Activated T-helper 1 cell treated with anti-CD3 and anti-CD28 coated beads, Interleukin-12 subunit alpha, Interleukin-12 subunit beta, Interleukin-2, Interleukin-4 antibody, amounts not matched to agents 30 ng/mL and 10 ng/mL and 1 ng/mL, durations not matched to agents 14 hours and 24 hours and 36 hours (primary cell): ENCODE results near the gene EXD2. TPM values are rescaled to one million over a fixed set of nuclear protein-coding genes. Genes with fewer than 3 reads are reported as not detected.
"Not testable (repeated sequence)": the region's sequence is repeated elsewhere in the genome, so short reads cannot be mapped to it uniquely, and the experiment has no call there.

Experiments
- DNase-seq: peaks from one replicate; pipeline ENCODE4 v3.0.0; 2021; ENCODE audit warnings: low spot score
- H3K27ac Mint-ChIP-seq: one replicate; pipeline ENCODE4 v1.8.0; 2021; ENCODE audit warnings: mild to moderate bottlenecking, mixed read lengths
- H3K27me3 Mint-ChIP-seq: one replicate; pipeline ENCODE4 v1.8.0; 2022; ENCODE audit warnings: mild to moderate bottlenecking, moderate library complexity, mixed read lengths; ENCODE audit not compliant: insufficient read depth
- H3K36me3 Mint-ChIP-seq: one replicate; pipeline ENCODE4 v1.8.0; 2021; ENCODE audit warnings: low read depth, mixed read lengths
- H3K4me1 Mint-ChIP-seq: one replicate; pipeline ENCODE4 v1.8.0; 2021; ENCODE audit warnings: low read depth, mixed read lengths
- H3K4me3 Mint-ChIP-seq: one replicate; pipeline ENCODE4 v1.8.0; 2021; ENCODE audit warnings: mild to moderate bottlenecking, moderate library complexity, mixed read lengths
- H3K9me3 Mint-ChIP-seq: one replicate; pipeline ENCODE4 v1.8.0; 2021; ENCODE audit warnings: mixed read lengths
- intact Hi-C: fragments of 100-400 bp; cut with micrococcal nuclease; formaldehyde crosslinking; loops from one replicate; pipeline ENCODE4 v1.15.1; 2024
- total RNA-seq: library from RNA; stranded (reverse); gene quantifications from 2 replicates; pipeline ENCODE4 v1.2.3, GENCODE V29; 2022

EXD2 gene
- total RNA-seq, 1 donor from 2014 or later, result 6.5 TPM

GRCh38 chr14:69280746-69281291 lies 89.5 kb downstream of the EXD2 start:
- H3K9me3 Mint-ChIP-seq, result no peaks in the 10 kb centered on the region
- DNase-seq, result no peak
- peaks cover 9% of the 10 kb centered on the region for H3K27me3 Mint-ChIP-seq
- H3K4me1 Mint-ChIP-seq, result no peaks in the 10 kb centered on the region
- H3K36me3 Mint-ChIP-seq, result no peaks in the 10 kb centered on the region
- intact Hi-C loops, result no loop called here
- H3K27ac Mint-ChIP-seq, result no peak overlapping the region
- no peak overlapping the region for H3K4me3 Mint-ChIP-seq

GRCh38 chr14:69281450-69282169 lies 90.3 kb downstream of the EXD2 start:
- no peak overlapping the region for H3K27ac Mint-ChIP-seq
- no peaks in the 10 kb centered on the region for H3K36me3 Mint-ChIP-seq
- H3K4me1 Mint-ChIP-seq, result no peaks in the 10 kb centered on the region
- H3K4me3 Mint-ChIP-seq, result no peak overlapping the region
- no peaks in the 10 kb centered on the region for H3K9me3 Mint-ChIP-seq
- H3K27me3 Mint-ChIP-seq, result peaks cover 6% of the 10 kb centered on the region
- DNase-seq, result no peak
- intact Hi-C loops, result no loop called here

- Mint-ChIP-seq H3K9me3 (no peaks in the 10 kb centered on the region), H3K4me3 (no peak overlapping the region), H3K27me3 (peaks cover 4% of the 10 kb centered on the region), H3K36me3 (no peaks in the 10 kb centered on the region), H3K27ac (no peak overlapping the region), H3K4me1 (no peaks in the 10 kb centered on the region)
- no peak for DNase-seq
- intact Hi-C loops, result no loop called here
Observed at GRCh38 chr14:69282448-69282847, 91.2 kb downstream of the EXD2 start.

GRCh38 chr14:69284170-69284569 lies 92.9 kb downstream of the EXD2 start:
- intact Hi-C loops, result no loop called here
- no peaks in the 10 kb centered on the region for H3K4me1 Mint-ChIP-seq
- H3K9me3 Mint-ChIP-seq, result no peaks in the 10 kb centered on the region
- peaks cover 4% of the 10 kb centered on the region for H3K27me3 Mint-ChIP-seq
- H3K27ac Mint-ChIP-seq, result no peak overlapping the region
- no peak overlapping the region for H3K4me3 Mint-ChIP-seq
- H3K36me3 Mint-ChIP-seq, result no peaks in the 10 kb centered on the region
- DNase-seq, result no peak

DNA sequence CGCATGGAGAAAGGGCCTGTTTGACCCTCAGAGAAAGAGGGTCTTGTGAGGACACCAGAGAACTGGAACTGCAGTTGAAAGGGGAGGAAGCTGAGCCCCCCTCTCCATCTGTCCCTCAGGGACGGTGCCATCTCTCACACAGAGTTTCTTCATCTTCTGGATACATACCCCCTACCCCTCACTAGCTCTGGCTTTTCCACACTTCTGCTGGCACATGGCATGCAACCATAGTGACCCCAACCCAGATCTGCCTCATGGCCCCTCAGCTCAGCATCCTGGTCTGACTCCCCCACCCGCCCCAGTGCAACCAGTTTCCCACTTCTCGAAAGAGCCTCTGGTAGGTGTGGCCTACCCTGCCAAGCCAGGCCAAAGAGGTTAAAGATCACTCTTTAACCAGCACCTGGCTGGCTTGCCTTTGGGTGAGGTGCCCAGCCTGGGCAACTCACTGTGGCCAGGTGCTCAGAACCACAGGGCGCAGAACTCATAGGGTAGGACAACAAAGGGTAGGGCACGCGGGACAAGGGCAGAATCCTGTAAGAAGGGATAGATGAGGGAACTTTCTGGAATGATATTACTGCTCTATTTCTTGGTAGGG lies 94.5 kb downstream of the EXD2 start:
- intact Hi-C loops, result no loop called here
- Mint-ChIP-seq H3K4me3 (no peak overlapping the region), H3K27ac (no peak overlapping the region)

GRCh38 chr14:69287098-69288010 lies 96.1 kb downstream of the EXD2 start:
- H3K4me3 Mint-ChIP-seq, result no peak overlapping the region
- no peaks in the 10 kb centered on the region for H3K9me3 Mint-ChIP-seq
- H3K36me3 Mint-ChIP-seq, result no peaks in the 10 kb centered on the region
- H3K4me1 Mint-ChIP-seq, result no peaks in the 10 kb centered on the region
- peaks cover 2% of the 10 kb centered on the region for H3K27me3 Mint-ChIP-seq
- H3K27ac Mint-ChIP-seq, result no peak overlapping the region
- DNase-seq, result no peak
- intact Hi-C loops, result no loop called here

More for the DNA sequence above, 94.5 kb downstream of the EXD2 start:
- Mint-ChIP-seq H3K36me3 (no peaks in the 10 kb centered on the region), H3K4me1 (no peaks in the 10 kb centered on the region), H3K9me3 (no peaks in the 10 kb centered on the region), H3K27me3 (peaks cover 2% of the 10 kb centered on the region)
- DNase-seq, result no peak

DNA sequence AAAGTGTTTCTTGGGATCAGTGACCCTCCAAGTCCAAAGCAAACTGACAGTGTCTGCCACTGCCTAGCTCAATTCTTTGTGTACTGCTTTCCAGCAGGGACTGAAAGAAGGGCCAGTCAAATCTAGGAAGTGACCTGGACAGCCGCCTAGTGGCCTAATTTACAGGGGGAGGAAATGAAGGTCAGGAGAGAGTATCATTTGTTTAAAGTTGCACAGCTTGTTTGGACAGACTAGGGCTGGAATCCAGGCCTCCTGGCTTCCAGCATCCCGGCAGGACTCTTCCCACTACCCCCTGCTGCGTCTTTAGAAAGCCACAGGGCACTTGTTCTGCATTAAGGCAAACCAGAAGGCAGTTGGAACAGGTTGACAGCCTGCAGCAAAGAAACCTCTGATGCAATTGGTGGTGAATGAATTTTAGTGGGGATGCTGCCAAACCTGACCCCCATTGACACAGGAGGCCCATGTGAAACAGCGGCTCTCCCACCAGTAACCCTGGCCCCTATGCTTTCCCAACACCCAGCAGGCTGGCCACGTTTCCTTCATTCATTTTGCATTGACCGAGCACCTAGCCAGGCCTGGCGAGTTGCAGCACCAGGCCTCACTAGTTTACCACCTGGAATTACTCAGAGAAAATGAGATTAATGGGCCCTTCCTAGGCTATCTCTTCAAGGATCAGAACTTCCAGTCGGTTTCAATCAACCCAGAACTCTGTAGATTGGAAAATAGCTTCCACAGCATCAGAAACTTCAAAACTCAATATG lies 96.9 kb downstream of the EXD2 start:
- Mint-ChIP-seq H3K27me3 (peaks cover 2% of the 10 kb centered on the region), H3K4me3 (no peak overlapping the region), H3K36me3 (no peaks in the 10 kb centered on the region), H3K4me1 (no peaks in the 10 kb centered on the region), H3K9me3 (no peaks in the 10 kb centered on the region), H3K27ac (no peak overlapping the region)
- intact Hi-C loops, result no loop called here
- no peak for DNase-seq

DNA sequence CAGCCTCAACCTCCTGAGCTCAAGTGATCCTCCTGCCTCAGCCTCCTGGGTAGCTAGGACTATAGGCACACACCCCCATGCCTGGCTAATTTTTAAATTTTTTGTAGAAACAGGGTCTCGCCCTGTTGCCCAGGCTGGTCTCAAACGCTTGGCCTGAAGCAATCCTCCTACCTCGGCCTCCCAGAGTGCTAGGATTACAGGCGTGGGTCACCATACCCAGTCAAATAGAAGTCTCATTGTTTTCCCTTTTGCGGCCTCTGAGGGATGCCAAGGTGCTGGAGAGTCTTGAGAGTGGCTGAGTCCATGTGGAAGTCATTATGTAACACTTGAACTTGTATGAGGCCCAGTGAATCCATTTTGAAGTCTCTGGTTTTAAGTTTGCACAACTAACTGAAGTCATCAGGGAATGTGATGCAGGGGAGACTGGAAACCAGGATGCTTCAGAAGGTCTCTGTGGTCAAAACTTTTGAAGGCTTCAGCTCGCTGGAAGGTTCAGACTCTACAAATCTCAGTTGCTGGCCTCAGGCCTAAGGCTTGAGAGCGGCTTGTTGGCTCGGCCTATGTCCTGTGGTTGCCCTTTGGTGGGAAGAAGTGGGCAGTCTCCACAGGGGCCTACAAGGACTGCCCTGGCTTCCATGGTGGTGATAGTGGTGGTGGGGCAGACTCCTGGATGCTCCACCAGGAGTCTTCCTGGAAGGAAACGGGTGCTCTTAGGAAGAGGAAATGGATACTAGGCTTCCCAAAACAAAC lies 97.8 kb downstream of the EXD2 start:
- H3K27me3 Mint-ChIP-seq, result peaks cover 7% of the 10 kb centered on the region
- H3K9me3 Mint-ChIP-seq, result no peaks in the 10 kb centered on the region
- H3K4me1 Mint-ChIP-seq, result no peaks in the 10 kb centered on the region
- H3K36me3 Mint-ChIP-seq, result no peaks in the 10 kb centered on the region
- no peak overlapping the region for H3K4me3 Mint-ChIP-seq
- intact Hi-C loops, result no loop called here
- no peak overlapping the region for H3K27ac Mint-ChIP-seq
- DNase-seq, result no peak

DNA sequence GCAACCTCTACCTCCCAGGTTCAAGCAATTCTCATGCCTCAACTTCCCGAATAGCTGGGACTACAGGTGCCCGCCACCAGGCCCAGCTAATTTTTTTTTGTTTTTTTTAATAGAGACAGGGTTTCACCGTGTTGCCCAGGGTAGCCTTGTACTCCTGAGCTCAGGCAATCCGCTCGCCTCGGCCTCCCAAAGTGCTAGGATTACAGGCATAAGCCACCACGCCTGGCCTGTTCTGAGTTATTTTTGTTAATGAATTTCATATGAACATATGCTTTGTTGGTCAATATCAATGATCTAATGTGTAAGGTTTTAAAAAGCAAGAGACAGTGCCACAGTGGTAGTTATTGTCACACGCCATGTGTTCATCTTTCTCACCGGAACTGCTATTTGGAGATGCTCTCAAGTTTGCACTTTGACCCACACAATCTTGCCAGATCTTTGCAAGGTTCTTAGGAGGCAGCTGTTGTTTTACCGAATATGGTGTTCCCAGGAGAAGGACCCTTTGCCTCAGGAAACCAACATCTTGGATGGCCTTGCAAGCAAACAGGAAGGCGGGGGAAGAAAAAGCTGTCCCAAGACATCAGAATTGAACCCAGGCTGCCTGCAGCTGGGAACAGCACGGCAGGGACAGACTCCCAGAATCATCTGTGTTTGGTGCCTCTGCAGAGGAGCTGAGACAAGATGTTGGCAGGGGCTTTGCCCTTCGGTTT lies 98.7 kb downstream of the EXD2 start:
- no peak for DNase-seq
- intact Hi-C loops, result no loop called here
- H3K36me3 Mint-ChIP-seq, result no peaks in the 10 kb centered on the region
- no peaks in the 10 kb centered on the region for H3K9me3 Mint-ChIP-seq
- no peaks in the 10 kb centered on the region for H3K4me1 Mint-ChIP-seq
- peaks cover 8% of the 10 kb centered on the region for H3K27me3 Mint-ChIP-seq
- no peak overlapping the region for H3K27ac Mint-ChIP-seq
- no peak overlapping the region for H3K4me3 Mint-ChIP-seq

- H3K36me3 Mint-ChIP-seq, H3K27me3 Mint-ChIP-seq, intact Hi-C loops, H3K27ac Mint-ChIP-seq, H3K4me1 Mint-ChIP-seq, H3K4me3 Mint-ChIP-seq, DNase-seq, H3K9me3 Mint-ChIP-seq: not testable (repeated sequence)
Observed at GRCh38 chr14:69290881-69291280, 99.6 kb downstream of the EXD2 start.

- Mint-ChIP-seq H3K4me3 (no peak overlapping the region), H3K9me3 (no peaks in the 10 kb centered on the region), H3K27me3 (peaks cover 11% of the 10 kb centered on the region), H3K4me1 (no peaks in the 10 kb centered on the region), H3K27ac (no peak overlapping the region), H3K36me3 (no peaks in the 10 kb centered on the region)
- intact Hi-C loops, result no loop called here
- DNase-seq, result no peak
Observed at GRCh38 chr14:69291396-69291795, 100.1 kb downstream of the EXD2 start.
